ENCODE data around the gene GOLGA6D.

GOLGA6D gene

DNA sequence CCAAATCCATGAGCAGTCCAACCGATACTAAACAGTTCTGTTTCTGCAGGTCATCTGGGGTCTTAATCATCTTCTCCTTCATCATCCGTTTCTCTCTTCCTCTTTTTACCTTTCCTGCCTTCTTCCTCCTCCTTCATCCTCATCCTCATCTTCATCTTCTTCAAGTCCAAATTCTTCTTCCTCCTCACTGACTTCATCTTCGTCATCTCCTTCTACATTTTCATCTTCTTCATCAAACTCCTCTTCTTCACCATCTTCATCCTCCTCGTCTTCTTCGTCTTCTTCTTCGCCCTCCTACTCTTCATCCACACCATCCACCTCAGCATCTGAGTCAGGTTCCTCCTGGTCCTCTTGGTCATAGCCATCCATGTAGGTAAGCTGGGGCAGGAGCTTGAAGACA, 39.1 kb downstream of the GOLGA6D start:
- Histone ChIP-seq H3K4me1 (ENCODE audit: low read length) (no peaks in the 10 kb centered on the region), H3K79me2 (ENCODE audit: low read length) (no peaks in the 10 kb centered on the region), H3K9me2 (replicated peaks; ENCODE audit: insufficient read depth, low read length) (no peaks in the 10 kb centered on the region), H4K20me1 (ENCODE audit: insufficient read depth, low read length) (no peaks in the 10 kb centered on the region), H3K27me3 (replicated peaks; ENCODE audit: insufficient read depth, low read length) (no peaks in the 10 kb centered on the region), H3K9ac (ENCODE audit: low read length) (no peak overlapping the region), H3K4me2 (ENCODE audit: low read depth, low read length) (no peak overlapping the region), H3F3A (ENCODE audit: insufficient read depth, low read length) (no peaks in the 10 kb centered on the region), H3K36me3 (replicated peaks; ENCODE audit: insufficient read depth, low read length) (no peaks in the 10 kb centered on the region), H3K4me3 (ENCODE audit: low read length) (no peak overlapping the region), H2AFZ (ENCODE audit: low read length) (no peak overlapping the region), H3K9me3 (replicated peaks; ENCODE audit: insufficient read depth, low read length) (no peaks in the 10 kb centered on the region), H3K27ac (ENCODE audit: low read length) (no peak overlapping the region)
- no peak for TF ChIP-seq EZH2 (optimal IDR thresholded peaks at IDR 0.05; ENCODE audit: low read depth, low read length)
- TF ChIP-seq, protein P1, sequence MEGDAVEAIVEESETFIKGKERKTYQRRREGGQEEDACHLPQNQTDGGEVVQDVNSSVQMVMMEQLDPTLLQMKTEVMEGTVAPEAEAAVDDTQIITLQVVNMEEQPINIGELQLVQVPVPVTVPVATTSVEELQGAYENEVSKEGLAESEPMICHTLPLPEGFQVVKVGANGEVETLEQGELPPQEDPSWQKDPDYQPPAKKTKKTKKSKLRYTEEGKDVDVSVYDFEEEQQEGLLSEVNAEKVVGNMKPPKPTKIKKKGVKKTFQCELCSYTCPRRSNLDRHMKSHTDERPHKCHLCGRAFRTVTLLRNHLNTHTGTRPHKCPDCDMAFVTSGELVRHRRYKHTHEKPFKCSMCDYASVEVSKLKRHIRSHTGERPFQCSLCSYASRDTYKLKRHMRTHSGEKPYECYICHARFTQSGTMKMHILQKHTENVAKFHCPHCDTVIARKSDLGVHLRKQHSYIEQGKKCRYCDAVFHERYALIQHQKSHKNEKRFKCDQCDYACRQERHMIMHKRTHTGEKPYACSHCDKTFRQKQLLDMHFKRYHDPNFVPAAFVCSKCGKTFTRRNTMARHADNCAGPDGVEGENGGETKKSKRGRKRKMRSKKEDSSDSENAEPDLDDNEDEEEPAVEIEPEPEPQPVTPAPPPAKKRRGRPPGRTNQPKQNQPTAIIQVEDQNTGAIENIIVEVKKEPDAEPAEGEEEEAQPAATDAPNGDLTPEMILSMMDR (IDR thresholded peaks at IDR 0.05; ENCODE audit: low read length): no peak
- no peak for TF ChIP-seq EZH2phosphoT487 (IDR thresholded peaks at IDR 0.05; ENCODE audit: low read length)
- no peak for DNase-seq

DNA sequence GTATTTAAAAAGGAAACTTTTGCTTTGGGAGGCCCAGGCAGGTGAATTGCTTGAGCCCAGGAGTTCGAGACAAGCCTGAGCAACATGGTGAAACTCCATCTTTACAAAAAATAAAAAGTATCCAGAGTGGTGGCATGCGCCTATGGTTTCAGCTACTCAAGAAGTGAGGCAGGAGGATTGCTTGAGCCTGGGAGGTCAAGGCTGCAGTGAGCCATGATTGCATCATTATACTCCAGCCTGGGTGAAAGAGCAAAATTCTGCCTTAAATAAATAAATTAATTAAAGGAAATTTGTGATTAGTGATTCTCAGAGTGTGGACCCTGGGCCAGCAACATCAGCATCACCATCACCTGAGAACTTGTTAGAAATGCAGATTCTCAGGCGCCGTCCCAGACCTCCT, 43.3 kb downstream of the GOLGA6D start:
- Histone ChIP-seq H3K4me1 (ENCODE audit: low read length) (no peaks in the 10 kb centered on the region), H3K36me3 (replicated peaks; ENCODE audit: insufficient read depth, low read length) (no peaks in the 10 kb centered on the region), H3K27ac (ENCODE audit: low read length) (no peak overlapping the region), H4K20me1 (ENCODE audit: insufficient read depth, low read length) (no peaks in the 10 kb centered on the region), H3K9me2 (replicated peaks; ENCODE audit: insufficient read depth, low read length) (no peaks in the 10 kb centered on the region), H3K9me3 (replicated peaks; ENCODE audit: insufficient read depth, low read length) (no peaks in the 10 kb centered on the region), H3K27me3 (replicated peaks; ENCODE audit: insufficient read depth, low read length) (no peaks in the 10 kb centered on the region), H3K79me2 (ENCODE audit: low read length) (no peaks in the 10 kb centered on the region), H3K4me3 (ENCODE audit: low read length) (no peak overlapping the region), H3K9ac (ENCODE audit: low read length) (no peak overlapping the region), H3K4me2 (ENCODE audit: low read depth, low read length) (no peak overlapping the region), H2AFZ (ENCODE audit: low read length) (no peak overlapping the region), H3F3A (ENCODE audit: insufficient read depth, low read length) (no peaks in the 10 kb centered on the region)
- no peak for DNase-seq
- TF ChIP-seq EZH2 (optimal IDR thresholded peaks at IDR 0.05; ENCODE audit: low read depth, low read length) (no peak), EZH2phosphoT487 (IDR thresholded peaks at IDR 0.05; ENCODE audit: low read length) (no peak)
- TF ChIP-seq, protein P1 (IDR thresholded peaks at IDR 0.05; ENCODE audit: low read length): no peak

DNA sequence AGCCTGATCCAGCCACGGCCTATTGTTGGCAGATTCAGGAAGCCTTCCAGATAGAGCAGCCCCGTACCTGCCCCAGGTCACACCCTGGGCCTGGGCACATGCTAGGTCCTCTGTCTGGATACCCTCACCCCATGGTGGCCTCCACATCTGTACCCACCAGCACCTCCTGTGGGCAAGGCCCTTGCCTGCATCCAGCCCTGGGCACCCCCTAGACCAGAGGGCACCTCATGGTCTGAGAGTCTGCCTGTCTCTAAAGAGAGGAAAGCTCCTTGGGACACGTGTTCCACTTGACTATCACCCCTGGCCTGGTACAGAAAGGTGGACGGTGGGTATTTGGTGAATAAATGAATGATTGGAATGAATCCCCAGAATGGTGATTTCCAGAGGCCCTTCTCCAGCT, 44.4 kb downstream of the GOLGA6D start:
- DNase-seq: no peak
- Histone ChIP-seq H3K4me1 (ENCODE audit: low read length) (no peaks in the 10 kb centered on the region), H2AFZ (ENCODE audit: low read length) (no peak overlapping the region), H3F3A (ENCODE audit: insufficient read depth, low read length) (no peaks in the 10 kb centered on the region), H3K27ac (ENCODE audit: low read length) (no peak overlapping the region), H4K20me1 (ENCODE audit: insufficient read depth, low read length) (no peaks in the 10 kb centered on the region), H3K9me3 (replicated peaks; ENCODE audit: insufficient read depth, low read length) (no peaks in the 10 kb centered on the region), H3K36me3 (replicated peaks; ENCODE audit: insufficient read depth, low read length) (no peaks in the 10 kb centered on the region), H3K27me3 (replicated peaks; ENCODE audit: insufficient read depth, low read length) (no peaks in the 10 kb centered on the region), H3K9ac (ENCODE audit: low read length) (no peak overlapping the region), H3K9me2 (replicated peaks; ENCODE audit: insufficient read depth, low read length) (no peaks in the 10 kb centered on the region), H3K79me2 (ENCODE audit: low read length) (no peaks in the 10 kb centered on the region), H3K4me3 (ENCODE audit: low read length) (no peak overlapping the region), H3K4me2 (ENCODE audit: low read depth, low read length) (no peak overlapping the region)
- TF ChIP-seq EZH2 (optimal IDR thresholded peaks at IDR 0.05; ENCODE audit: low read depth, low read length) (no peak), EZH2phosphoT487 (IDR thresholded peaks at IDR 0.05; ENCODE audit: low read length) (no peak)
- TF ChIP-seq, protein P1 (IDR thresholded peaks at IDR 0.05; ENCODE audit: low read length): no peak

Measured in MM.1S (cell line).